HepG2 (cell line): ENCODE results near the gene TPD52L2. TPM values are rescaled to one million over a fixed set of nuclear protein-coding genes. Genes with fewer than 3 reads are reported as not detected.

Experiments used
- ATF1 ChIP-seq: IDR thresholded peaks from 2 replicates; pipeline ENCODE4 v1.6.1; 2016; ENCODE audit warnings: mild to moderate bottlenecking, control low read depth
- CEBPG ChIP-seq: IDR thresholded peaks from 2 replicates; pipeline ENCODE4 v1.6.1; 2016
- ELF4 ChIP-seq: sonication (generic); formaldehyde crosslinking; IDR thresholded peaks from 2 replicates; pipeline ENCODE4 v1.5.0; 2020; ENCODE audit warnings: missing genetic modification reagents, mild to moderate bottlenecking, moderate library complexity, borderline replicate concordance
- EZH2 ChIP-seq: conservative IDR thresholded peaks from 2 replicates; pipeline ENCODE4 v1.6.1; 2012; ENCODE audit warnings: mild to moderate bottlenecking, low read depth, low read length, moderate library complexity
- FOXP1 ChIP-seq, 2 experiments: fragments of 450-650 bp in 1 of 2; IDR thresholded peaks; 2 replicates each; pipeline ENCODE4 v1.6.1; 2017 to 2018; ENCODE audit warnings: antibody characterized with exemption in 1 of 2
- HDAC6 ChIP-seq: fragments of 200-600 bp; sonication (generic); IDR thresholded peaks from 2 replicates; pipeline ENCODE4 v1.7.0; 2017; ENCODE audit warnings: mild to moderate bottlenecking, antibody characterized with exemption, low read length, low read depth
- KLF16 ChIP-seq, 2 experiments: sonication (generic) in 1 of 2; formaldehyde crosslinking in 1 of 2; IDR thresholded peaks; 2 replicates each; pipeline versions ENCODE4 v1.6.1 to v1.8.0; 2016 to 2023; ENCODE audit warnings: missing genetic modification reagents in 2 of 2, missing compliant biosample characterization in 1 of 2
- LBX2 ChIP-seq: sonication (generic); formaldehyde crosslinking; IDR thresholded peaks from 2 replicates; pipeline ENCODE4 v1.5.0; 2020; ENCODE audit warnings: missing genetic modification reagents, mild to moderate bottlenecking, borderline replicate concordance
- MAFK ChIP-seq, 2 experiments: IDR thresholded peaks in 1 of 2; conservative IDR thresholded peaks in 1 of 2; 2 replicates each; pipeline ENCODE4 v1.6.1; 2011; ENCODE audit warnings: improper control_type of control experiment in 2 of 2, low read length in 2 of 2
- SMAD9 ChIP-seq: sonication (generic); formaldehyde crosslinking; IDR thresholded peaks from 2 replicates; pipeline ENCODE4 v1.5.1; 2020; ENCODE audit warnings: mild to moderate bottlenecking, missing genetic modification reagents
- SNAPC2 ChIP-seq: sonication (generic); formaldehyde crosslinking; IDR thresholded peaks from 2 replicates; pipeline ENCODE4 v1.8.1; 2022; ENCODE audit warnings: mild to moderate bottlenecking, missing genetic modification reagents
- SUZ12 ChIP-seq: fragments of 150-350 bp; IDR thresholded peaks from 2 replicates; pipeline ENCODE4 v1.6.1; 2014; ENCODE audit warnings: low read depth, low read length
- THRA ChIP-seq: sonication (generic); formaldehyde crosslinking; IDR thresholded peaks from 2 replicates; pipeline ENCODE4 v1.4.0; 2020; ENCODE audit warnings: missing genetic modification reagents, borderline replicate concordance
- ZBTB8A ChIP-seq: sonication (generic); formaldehyde crosslinking; IDR thresholded peaks from 2 replicates; pipeline ENCODE4 v1.4.0; 2020; ENCODE audit warnings: mild to moderate bottlenecking, low read depth, missing genetic modification reagents, borderline replicate concordance
- ZNF460 ChIP-seq: sonication (generic); formaldehyde crosslinking; IDR thresholded peaks from 2 replicates; pipeline ENCODE4 v1.5.1; 2020; ENCODE audit warnings: missing genetic modification reagents, mild to moderate bottlenecking, borderline replicate concordance
- ZNF512B ChIP-seq: sonication (generic); formaldehyde crosslinking; IDR thresholded peaks from 2 replicates; pipeline ENCODE4 v1.5.1; 2020; ENCODE audit warnings: missing genetic modification reagents, mild to moderate bottlenecking, borderline replicate concordance
- ZNF577 ChIP-seq: sonication (generic); formaldehyde crosslinking; IDR thresholded peaks from 2 replicates; pipeline ENCODE4 v1.4.0; 2020; ENCODE audit warnings: mild to moderate bottlenecking, low read depth, missing genetic modification reagents, borderline replicate concordance
- ZNF589 ChIP-seq: sonication (generic); formaldehyde crosslinking; conservative IDR thresholded peaks from 2 replicates; pipeline ENCODE4 v1.8.0; 2022; ENCODE audit warnings: mild to moderate bottlenecking, moderate library complexity, missing genetic modification reagents
- ZNF691 ChIP-seq: sonication (generic); formaldehyde crosslinking; IDR thresholded peaks from 2 replicates; pipeline ENCODE4 v1.4.0; 2020; ENCODE audit warnings: missing genetic modification reagents, low read depth, mild to moderate bottlenecking, borderline replicate concordance
- ZNF710 ChIP-seq: sonication (generic); formaldehyde crosslinking; IDR thresholded peaks from 2 replicates; pipeline ENCODE4 v1.5.0; 2020; ENCODE audit warnings: mild to moderate bottlenecking, missing genetic modification reagents, borderline replicate concordance
- ZNF772 ChIP-seq: sonication (generic); formaldehyde crosslinking; IDR thresholded peaks from 2 replicates; pipeline ENCODE4 v1.5.0; 2020; ENCODE audit warnings: mild to moderate bottlenecking, missing genetic modification reagents
- polyA plus RNA-seq, 8 experiments: library from polyadenylated mRNA; depleted of rRNA in 3 of 8; stranded (reverse) in 7 of 8; unstranded in 1 of 8; fragments of >200 nt; fragmentation: Illumina TruSeq in 4 of 8; extraction: Trizol in 4 of 8; gene quantifications; 2 replicates each; pipeline versions ENCODE4 v1.2.1 to v1.2.3, GENCODE V29; 2011 to 2016; ENCODE audit warnings: low read depth in 4 of 8, missing spikeins in 1 of 8, mixed read lengths in 1 of 8; ENCODE audit not compliant: insufficient read depth in 1 of 8
- total RNA-seq, 5 experiments: library from RNA; depleted of rRNA; stranded (reverse); fragments of >200 nt; fragmentation: Illumina TruSeq; extraction: Trizol; gene quantifications; 2 replicates each; pipeline ENCODE4 v1.2.3, GENCODE V29; 2016; ENCODE audit warnings: low read depth in 1 of 5

Gene TPD52L2
- total and polyA plus RNA-seq, 2 of the 13 experiments (the other 11 are each of a cell fraction or from before 2014, with no cell fraction given), result 156 to 184 TPM

GRCh38 chr20:63846888-63847236, 18.2 kb upstream of the TPD52L2 start (continued):
- TF ChIP-seq THRA (CRISPR knock-in tag) (no peak), ZNF577 (CRISPR knock-in tag) (no peak), EZH2 (no peak), ZNF460 (CRISPR knock-in tag) (no peak), ZBTB8A (peak; percentile 22; the same call in 1 of the 2 replicates), ELF4 (CRISPR knock-in tag) (no peak), ZNF512B (CRISPR knock-in tag) (no peak), KLF16 (CRISPR knock-in tag; IDR thresholded peaks at IDR 0.05) (0 out of 4 replicates have a peak, but pooled peaks of 1 of the 2 experiments have one; percentile 20), ATF1 (no peak), ZNF710 (CRISPR knock-in tag) (no peak), FOXP1 (IDR thresholded peaks at IDR 0.05) (peak; percentile 83; the same call in 1 of the 2 replicates), FOXP1 (CRISPR knock-in tag; IDR thresholded peaks at IDR 0.05) (no peak), ZNF772 (no peak), ZNF691 (no peak), SMAD9 (CRISPR knock-in tag) (no peak), SUZ12 (no peak), MAFK (conservative IDR thresholded peaks at IDR 0.05 in 1 of 2, IDR thresholded peaks at IDR 0.05 in 1 of 2; ENCODE audit: low read length in 2 of 2) (no peak), SNAPC2 (CRISPR knock-in tag) (no peak), HDAC6 (no peak), ZNF589 (CRISPR knock-in tag) (0 out of 2 replicates have a peak, but pooled peaks have one; percentile 30), CEBPG (CRISPR knock-in tag) (no peak), LBX2 (CRISPR knock-in tag) (0 out of 2 replicates have a peak, but pooled peaks have one; percentile 6)
